GM23338 (cell line): Measurements from ENCODE around the gene DECR2. TPM values are rescaled to one million over a fixed set of nuclear protein-coding genes. Genes with fewer than 3 reads are reported as not detected.

Experiments
- EZH2 ChIP-seq: fragments of 200-600 bp; sonication (generic); IDR thresholded peaks from one replicate; pipeline ENCODE4 v1.8.0; 2017; ENCODE audit warnings: antibody characterized with exemption, mild to moderate bottlenecking, low read depth; ENCODE audit not compliant: unreplicated experiment
- NANOG ChIP-seq: IDR thresholded peaks from 2 replicates; pipeline ENCODE4 v1.6.1; 2016; ENCODE audit warnings: antibody characterized with exemption, borderline replicate concordance
- POLR2AphosphoS5 ChIP-seq: IDR thresholded peaks from 2 replicates; pipeline ENCODE4 v1.6.1; 2016; ENCODE audit warnings: antibody characterized with exemption, low read depth
- polyA plus RNA-seq: library from polyadenylated mRNA; unstranded; fragments of >200 nt; fragmentation: Nextera tagmentation; extraction: Ambion mirVana; gene quantifications from 2 replicates; pipeline ENCODE4 v1.2.1, GENCODE V29; 2016
- total RNA-seq: library from RNA; depleted of rRNA; stranded (reverse); fragments of >200 nt; shearing (Covaris generic); gene quantifications from 2 replicates; pipeline ENCODE4 v1.2.3, GENCODE V29; 2014
- TF ChIP-seq, protein P1 (sequence below): fragments of 250-450 bp; sonication (Bioruptor Pico); IDR thresholded peaks from 2 replicates; pipeline ENCODE4 v1.5.0; 2020; ENCODE audit warnings: mild to moderate bottlenecking, moderate library complexity
- TF ChIP-seq, protein P2 (sequence below), 2 experiments: fragments of 200-600 bp in 1 of 2; sonication (generic) in 1 of 2; conservative IDR thresholded peaks; 2 replicates each; pipeline versions ENCODE4 v1.5.1 to v1.6.1; 2016 to 2017; ENCODE audit warnings: antibody characterized with exemption in 2 of 2, low read depth in 2 of 2, mild to moderate bottlenecking in 2 of 2, moderate library complexity in 1 of 2
- TF ChIP-seq, protein P3 (sequence below): IDR thresholded peaks from 2 replicates; pipeline ENCODE4 v1.6.1; 2016; ENCODE audit warnings: antibody characterized with exemption

Gene DECR2
- total and polyA plus RNA-seq, 2 experiments from 2014 or later: 20.3 to 26.9 TPM

DNA sequence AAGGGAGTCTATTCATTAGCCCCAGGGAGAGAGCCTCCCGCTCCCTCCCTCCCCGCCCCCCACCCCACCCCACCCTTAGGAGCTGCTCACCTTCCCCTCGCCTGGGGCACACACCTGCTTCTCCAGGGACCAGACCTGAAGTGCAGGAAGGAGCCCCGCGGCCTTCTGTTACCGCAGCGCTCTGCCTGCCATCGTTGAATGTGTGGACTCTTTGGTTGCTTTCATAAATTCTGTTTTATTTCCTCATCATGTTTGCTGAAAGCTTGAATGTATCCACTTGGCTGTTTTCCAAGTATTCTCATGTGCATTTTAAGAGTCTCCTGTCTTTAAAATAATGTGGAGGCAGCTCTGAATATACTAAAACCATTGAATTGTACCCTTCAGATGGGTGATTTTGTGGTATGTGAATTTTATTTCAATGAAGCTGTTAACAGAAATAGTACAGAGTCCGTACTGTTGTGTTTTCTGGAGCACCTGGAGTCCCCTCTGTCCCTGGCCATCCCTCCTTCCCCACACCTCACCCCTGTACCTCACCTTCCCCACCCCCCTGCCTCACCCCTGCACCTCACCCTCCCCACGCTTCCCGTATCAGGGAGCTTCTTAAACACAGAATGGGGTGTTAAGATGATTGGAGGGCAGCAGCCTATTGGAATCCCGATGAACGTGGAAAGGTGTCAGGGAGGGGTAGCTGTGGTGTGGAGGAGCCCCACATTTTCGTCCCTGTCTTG, 49.3 kb downstream of the DECR2 start (continued):
- TF ChIP-seq, protein P1, sequence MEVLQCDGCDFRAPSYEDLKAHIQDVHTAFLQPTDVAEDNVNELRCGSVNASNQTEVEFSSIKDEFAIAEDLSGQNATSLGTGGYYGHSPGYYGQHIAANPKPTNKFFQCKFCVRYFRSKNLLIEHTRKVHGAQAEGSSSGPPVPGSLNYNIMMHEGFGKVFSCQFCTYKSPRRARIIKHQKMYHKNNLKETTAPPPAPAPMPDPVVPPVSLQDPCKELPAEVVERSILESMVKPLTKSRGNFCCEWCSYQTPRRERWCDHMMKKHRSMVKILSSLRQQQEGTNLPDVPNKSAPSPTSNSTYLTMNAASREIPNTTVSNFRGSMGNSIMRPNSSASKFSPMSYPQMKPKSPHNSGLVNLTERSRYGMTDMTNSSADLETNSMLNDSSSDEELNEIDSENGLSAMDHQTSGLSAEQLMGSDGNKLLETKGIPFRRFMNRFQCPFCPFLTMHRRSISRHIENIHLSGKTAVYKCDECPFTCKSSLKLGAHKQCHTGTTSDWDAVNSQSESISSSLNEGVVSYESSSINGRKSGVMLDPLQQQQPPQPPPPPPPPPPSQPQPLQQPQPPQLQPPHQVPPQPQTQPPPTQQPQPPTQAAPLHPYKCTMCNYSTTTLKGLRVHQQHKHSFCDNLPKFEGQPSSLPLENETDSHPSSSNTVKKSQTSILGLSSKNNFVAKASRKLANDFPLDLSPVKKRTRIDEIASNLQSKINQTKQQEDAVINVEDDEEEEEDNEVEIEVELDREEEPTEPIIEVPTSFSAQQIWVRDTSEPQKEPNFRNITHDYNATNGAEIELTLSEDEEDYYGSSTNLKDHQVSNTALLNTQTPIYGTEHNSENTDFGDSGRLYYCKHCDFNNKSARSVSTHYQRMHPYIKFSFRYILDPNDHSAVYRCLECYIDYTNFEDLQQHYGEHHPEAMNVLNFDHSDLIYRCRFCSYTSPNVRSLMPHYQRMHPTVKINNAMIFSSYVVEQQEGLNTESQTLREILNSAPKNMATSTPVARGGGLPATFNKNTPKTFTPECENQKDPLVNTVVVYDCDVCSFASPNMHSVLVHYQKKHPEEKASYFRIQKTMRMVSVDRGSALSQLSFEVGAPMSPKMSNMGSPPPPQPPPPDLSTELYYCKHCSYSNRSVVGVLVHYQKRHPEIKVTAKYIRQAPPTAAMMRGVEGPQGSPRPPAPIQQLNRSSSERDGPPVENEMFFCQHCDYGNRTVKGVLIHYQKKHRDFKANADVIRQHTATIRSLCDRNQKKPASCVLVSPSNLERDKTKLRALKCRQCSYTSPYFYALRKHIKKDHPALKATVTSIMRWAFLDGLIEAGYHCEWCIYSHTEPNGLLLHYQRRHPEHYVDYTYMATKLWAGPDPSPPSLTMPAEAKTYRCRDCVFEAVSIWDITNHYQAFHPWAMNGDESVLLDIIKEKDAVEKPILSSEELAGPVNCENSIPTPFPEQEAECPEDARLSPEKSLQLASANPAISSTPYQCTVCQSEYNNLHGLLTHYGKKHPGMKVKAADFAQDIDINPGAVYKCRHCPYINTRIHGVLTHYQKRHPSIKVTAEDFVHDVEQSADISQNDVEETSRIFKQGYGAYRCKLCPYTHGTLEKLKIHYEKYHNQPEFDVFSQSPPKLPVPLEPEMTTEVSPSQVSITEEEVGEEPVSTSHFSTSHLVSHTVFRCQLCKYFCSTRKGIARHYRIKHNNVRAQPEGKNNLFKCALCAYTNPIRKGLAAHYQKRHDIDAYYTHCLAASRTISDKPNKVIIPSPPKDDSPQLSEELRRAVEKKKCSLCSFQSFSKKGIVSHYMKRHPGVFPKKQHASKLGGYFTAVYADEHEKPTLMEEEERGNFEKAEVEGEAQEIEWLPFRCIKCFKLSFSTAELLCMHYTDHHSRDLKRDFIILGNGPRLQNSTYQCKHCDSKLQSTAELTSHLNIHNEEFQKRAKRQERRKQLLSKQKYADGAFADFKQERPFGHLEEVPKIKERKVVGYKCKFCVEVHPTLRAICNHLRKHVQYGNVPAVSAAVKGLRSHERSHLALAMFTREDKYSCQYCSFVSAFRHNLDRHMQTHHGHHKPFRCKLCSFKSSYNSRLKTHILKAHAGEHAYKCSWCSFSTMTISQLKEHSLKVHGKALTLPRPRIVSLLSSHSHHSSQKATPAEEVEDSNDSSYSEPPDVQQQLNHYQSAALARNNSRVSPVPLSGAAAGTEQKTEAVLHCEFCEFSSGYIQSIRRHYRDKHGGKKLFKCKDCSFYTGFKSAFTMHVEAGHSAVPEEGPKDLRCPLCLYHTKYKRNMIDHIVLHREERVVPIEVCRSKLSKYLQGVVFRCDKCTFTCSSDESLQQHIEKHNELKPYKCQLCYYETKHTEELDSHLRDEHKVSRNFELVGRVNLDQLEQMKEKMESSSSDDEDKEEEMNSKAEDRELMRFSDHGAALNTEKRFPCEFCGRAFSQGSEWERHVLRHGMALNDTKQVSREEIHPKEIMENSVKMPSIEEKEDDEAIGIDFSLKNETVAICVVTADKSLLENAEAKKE (CRISPR knock-in tag): no peak
- no peak for TF ChIP-seq EZH2
- TF ChIP-seq, protein P2, sequence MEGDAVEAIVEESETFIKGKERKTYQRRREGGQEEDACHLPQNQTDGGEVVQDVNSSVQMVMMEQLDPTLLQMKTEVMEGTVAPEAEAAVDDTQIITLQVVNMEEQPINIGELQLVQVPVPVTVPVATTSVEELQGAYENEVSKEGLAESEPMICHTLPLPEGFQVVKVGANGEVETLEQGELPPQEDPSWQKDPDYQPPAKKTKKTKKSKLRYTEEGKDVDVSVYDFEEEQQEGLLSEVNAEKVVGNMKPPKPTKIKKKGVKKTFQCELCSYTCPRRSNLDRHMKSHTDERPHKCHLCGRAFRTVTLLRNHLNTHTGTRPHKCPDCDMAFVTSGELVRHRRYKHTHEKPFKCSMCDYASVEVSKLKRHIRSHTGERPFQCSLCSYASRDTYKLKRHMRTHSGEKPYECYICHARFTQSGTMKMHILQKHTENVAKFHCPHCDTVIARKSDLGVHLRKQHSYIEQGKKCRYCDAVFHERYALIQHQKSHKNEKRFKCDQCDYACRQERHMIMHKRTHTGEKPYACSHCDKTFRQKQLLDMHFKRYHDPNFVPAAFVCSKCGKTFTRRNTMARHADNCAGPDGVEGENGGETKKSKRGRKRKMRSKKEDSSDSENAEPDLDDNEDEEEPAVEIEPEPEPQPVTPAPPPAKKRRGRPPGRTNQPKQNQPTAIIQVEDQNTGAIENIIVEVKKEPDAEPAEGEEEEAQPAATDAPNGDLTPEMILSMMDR (conservative IDR thresholded peaks at IDR 0.05; ENCODE audit: low read depth in 2 of 2): no peak
- TF ChIP-seq, protein P3, sequence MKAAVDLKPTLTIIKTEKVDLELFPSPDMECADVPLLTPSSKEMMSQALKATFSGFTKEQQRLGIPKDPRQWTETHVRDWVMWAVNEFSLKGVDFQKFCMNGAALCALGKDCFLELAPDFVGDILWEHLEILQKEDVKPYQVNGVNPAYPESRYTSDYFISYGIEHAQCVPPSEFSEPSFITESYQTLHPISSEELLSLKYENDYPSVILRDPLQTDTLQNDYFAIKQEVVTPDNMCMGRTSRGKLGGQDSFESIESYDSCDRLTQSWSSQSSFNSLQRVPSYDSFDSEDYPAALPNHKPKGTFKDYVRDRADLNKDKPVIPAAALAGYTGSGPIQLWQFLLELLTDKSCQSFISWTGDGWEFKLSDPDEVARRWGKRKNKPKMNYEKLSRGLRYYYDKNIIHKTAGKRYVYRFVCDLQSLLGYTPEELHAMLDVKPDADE: no peak
- no peak for TF ChIP-seq POLR2AphosphoS5
- TF ChIP-seq NANOG: no peak
